T-helper 2 cell treated with Interferon-gamma antibody and Interleukin-4, amounts not matched to agents 100 ng/mL and 5 ng/mL, for 36 hours (primary cell): ENCODE measurements around the gene OR5A2. TPM values are rescaled to one million over a fixed set of nuclear protein-coding genes. Genes with fewer than 3 reads are reported as not detected.
"Not testable (repeated sequence)": the region's sequence is repeated elsewhere in the genome, so short reads cannot be mapped to it uniquely, and the experiment has no call there.

Source experiments
- intact Hi-C: fragments of 100-400 bp; cut with micrococcal nuclease; formaldehyde crosslinking; loops from one replicate; pipeline ENCODE4 v1.15.1; 2023
- total RNA-seq: library from RNA; stranded (reverse); gene quantifications from 2 replicates; pipeline ENCODE4 v1.2.3, GENCODE V29; 2022

The OR5A2 gene
- total RNA-seq, 1 donor from 2014 or later, result not detected

DNA sequence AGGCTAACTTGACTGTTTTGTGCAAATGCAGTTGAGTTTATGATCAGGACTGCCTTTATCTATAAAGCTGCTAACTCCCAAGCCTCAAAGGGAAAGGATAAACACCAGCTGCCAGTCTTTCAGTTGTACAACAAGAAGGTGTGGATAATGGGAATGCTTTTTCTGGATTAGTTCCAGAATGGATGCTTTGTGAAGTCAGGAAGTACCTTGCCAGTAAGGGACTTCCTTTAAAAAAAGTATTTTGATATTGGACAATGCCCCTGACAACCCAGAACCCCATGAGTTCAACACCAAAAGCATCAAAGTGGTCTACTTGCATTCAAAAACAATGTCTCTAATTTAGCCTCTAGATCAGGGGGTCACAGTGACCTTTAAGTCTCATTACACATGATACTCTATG lies 32.0 kb downstream of the OR5A2 start:
- intact Hi-C loops, result no loop called here

DNA sequence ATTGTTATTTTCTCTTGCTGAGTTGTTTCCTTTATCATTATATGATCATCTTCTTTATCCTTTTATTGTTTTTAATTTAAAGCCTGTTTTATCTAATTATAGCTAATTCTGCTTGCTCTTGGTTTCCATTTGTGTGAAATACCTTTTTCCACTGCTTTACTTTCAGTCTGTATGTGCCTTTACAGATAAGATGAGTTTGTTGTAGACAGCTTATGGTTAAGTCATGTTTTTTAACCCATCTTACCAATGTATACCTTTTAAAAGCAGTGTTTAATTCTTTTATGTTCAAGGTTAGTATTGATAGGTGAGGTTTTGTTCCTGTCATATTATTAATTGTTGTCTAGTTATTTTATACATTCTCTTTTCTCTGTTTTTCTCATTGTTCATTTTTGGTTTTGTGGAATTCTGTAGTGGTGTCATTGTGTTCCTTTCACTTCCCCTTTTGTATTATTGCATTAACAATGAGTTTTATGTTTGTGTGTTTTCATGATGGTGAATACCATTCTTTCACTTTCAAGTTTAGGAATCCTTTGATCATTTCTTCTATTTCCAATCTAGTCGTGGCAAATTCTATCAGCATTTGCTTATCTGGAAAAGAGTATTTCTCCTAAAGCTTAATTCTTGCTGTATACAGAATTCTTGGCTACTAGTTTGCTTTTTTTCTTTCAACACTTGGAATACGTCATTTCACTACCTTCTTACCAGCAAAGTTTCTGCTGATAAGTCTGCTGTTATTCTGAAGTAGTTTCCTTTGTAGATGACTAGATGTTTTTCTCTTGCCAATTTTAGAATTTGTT lies 45.8 kb downstream of the OR5A2 start:
- intact Hi-C loops, result no loop called here

DNA sequence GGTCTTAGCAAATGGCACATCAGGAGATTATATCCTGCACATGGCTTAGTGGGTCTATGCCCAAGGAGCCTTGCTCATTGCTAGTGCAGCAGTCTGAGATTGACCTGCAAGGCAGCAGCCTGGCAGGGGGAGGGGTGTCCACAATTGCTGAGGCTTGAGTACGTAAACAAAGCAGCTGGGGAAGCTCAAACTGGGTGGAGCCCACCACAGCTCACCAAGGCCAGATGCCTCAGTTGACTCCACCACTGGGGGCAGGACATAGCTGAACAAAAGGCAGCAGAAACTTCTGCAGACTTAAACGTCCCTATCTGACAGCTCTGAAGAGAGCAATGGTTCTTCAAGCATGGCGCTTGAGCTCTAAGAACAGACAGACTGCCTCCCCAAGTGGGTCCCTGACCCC lies 53.9 kb downstream of the OR5A2 start:
- intact Hi-C loops, result not testable (repeated sequence)

DNA sequence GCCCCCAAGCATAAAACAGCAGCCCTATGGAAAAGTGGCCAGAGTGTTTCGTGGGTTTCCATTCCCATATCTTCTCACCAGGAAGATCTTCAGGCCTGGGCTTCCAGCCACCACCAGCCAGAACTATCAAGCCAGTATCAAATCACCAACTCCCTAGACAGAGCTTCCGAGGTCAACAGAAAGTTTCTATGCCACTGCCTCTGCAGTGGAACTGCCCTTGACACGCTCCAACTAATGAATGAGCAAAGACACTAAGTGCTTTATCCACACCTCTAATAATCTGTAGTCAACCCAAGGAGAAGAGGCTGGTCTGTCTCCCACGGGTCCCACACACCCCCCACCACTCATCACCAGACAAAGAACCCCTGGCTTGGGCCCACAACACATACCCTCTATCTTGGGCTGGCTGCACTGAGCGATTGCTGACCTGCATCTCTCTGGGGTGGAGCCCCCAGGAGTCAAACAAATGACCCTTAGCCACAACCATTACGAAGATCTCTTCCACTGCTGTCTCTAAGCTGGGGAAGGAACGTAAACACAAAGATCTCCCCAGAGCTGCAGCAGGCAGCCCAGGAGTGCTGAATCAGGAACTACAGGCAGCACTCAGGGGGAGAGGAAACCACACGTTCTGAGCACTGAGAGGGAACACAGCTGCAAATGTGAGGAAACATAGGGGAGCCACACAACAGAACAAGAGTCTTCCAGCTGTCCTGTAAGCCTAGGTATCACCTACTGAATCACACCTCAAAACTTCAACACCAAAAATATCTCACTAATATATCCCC lies 57.8 kb downstream of the OR5A2 start:
- intact Hi-C loops, result no loop called here

Other genes with a start within 250 kb of the OR5A2 start
- gene MPEG1, start 213.5 kb downstream of the OR5A2 start, total RNA-seq, result 0.05 TPM in 1 of 2 replicates, not detected in the other
- not detected in 2 replicates for gene OR5AN1, start 67.5 kb downstream of the OR5A2 start, total RNA-seq
- not detected in 2 replicates for gene OR5A1, start 10.1 kb upstream of the OR5A2 start, total RNA-seq
- gene OR4D6, start 30.5 kb upstream of the OR5A2 start, total RNA-seq, result not detected in 2 replicates
- gene OR4D10, start 46.9 kb upstream of the OR5A2 start, total RNA-seq, result not detected in 2 replicates
- not detected in 2 replicates for gene OR4D11, start 77.2 kb upstream of the OR5A2 start, total RNA-seq
- gene OR4D9, start 85.1 kb upstream of the OR5A2 start, total RNA-seq, result not detected in 2 replicates
- gene OSBP, start 189.4 kb upstream of the OR5A2 start, total RNA-seq, result 40.3 and 42.3 TPM in 2 replicates
- gene PATL1, start 242.6 kb upstream of the OR5A2 start, total RNA-seq, result 51.3 and 51.5 TPM in 2 replicates